NCI-H524 treated with DMSO at 0.1 percent for 48 hours (cell line): ENCODE measurements around the gene CCNK.

Source experiments
- DNase-seq: peaks from one replicate; lab custom pipeline; 2025; lab: John Stamatoyannopoulos, UW

Gene CCNK

DNA sequence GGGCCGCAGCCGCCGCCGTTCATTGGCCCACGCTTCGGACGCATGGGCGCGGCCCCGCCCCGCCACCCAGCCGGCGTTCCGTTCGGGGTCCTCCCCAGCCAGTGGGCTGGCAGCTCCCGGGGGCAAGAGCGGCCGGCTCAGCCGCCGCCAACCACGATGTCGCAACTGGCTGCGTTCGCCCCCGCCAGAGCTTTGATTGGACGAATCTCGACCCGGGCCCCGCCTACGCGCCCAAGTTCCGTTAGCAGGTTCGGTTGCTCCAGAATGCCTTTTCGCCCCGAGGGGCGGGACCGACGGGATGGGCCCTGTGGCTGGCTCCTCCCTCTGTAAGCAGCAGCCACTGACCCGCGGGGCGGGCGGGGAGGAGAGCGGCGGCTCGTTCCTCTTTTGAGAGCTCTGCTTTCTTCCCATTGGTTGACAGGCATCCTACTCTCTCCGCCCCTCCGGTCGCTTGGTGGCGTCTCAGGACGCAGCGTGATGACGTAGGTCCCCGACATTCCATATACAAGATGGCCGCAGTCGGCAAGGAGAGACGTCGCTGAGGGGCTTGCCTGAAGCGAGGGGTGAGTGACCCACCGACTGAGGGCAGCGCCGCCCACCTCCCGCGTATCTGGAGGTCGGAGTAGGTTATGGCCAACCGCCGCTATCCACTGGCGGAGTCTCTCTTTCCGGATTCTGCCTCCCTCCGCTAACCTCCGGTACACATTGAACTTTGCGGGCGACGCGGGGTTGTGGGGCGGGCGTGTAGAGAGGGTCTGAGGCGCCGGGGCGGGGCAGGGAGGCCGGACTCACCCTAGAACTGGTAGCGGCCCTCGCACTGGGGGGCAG, at the start of gene CCNK:
Gene CCNK (plus strand): TSS at position 493 of the 828 bp plus-strand sequence. CDS start 11,269 bp downstream, outside the sequence.
- peak; percentile 100 for DNase-seq

DNA sequence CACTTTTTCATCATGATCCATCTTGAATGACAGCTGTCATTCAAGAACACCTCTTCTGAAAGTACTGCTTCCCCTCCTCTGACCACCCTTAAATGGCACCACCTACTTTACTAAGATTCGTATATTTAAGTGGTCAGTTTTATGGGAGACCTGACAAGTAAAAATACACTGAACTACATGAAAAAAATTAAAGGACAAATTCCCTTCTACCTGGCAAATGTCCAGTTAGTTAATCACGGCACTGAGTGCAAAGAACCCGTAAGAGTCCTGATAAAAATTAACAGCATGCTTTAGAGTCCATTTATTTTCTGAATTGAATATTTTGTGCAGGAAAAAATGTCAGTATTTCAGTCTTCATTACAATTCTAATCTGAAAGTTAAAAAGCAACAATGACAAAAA, 49.2 kb upstream of the CCNK start:
- no peak for DNase-seq

DNA sequence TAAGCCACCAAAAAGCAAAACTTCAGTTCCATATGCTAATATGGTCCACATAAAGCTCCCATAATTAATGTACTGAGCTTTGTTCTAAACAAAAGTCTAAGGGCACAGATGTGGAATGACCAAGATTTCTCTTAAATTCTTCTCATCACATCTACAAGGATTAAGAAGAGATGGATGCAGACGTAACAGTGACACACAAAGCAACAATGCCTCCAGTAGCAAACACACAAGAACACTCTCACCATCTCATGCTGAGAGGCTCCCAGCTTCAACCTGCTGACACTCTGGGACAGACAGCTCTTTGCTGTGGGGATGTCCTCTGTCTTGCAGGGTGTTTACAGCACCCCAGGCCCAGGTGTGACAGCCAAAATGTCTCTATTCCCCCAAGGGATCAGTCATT, 48.7 kb upstream of the CCNK start:
- no peak for DNase-seq

DNA sequence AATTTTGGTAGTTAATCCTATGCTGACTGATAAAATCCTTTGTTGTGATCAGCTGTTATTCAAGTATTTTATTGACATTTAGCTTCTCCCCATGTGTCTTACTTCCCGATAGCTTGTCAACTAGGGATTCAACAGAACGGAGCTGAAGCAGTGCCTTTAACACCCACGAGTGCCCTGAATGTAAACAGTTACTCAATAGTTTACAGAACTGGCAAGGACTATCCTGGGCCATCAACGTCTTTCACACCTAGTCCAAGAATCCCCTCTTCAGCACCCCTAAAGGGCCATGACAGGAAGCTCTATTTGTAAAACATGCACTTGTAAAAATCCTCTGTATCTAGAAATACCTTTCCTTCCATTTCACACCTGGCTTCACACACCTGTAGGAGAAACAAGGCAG, 45.9 kb upstream of the CCNK start:
- DNase-seq: no peak

DNA sequence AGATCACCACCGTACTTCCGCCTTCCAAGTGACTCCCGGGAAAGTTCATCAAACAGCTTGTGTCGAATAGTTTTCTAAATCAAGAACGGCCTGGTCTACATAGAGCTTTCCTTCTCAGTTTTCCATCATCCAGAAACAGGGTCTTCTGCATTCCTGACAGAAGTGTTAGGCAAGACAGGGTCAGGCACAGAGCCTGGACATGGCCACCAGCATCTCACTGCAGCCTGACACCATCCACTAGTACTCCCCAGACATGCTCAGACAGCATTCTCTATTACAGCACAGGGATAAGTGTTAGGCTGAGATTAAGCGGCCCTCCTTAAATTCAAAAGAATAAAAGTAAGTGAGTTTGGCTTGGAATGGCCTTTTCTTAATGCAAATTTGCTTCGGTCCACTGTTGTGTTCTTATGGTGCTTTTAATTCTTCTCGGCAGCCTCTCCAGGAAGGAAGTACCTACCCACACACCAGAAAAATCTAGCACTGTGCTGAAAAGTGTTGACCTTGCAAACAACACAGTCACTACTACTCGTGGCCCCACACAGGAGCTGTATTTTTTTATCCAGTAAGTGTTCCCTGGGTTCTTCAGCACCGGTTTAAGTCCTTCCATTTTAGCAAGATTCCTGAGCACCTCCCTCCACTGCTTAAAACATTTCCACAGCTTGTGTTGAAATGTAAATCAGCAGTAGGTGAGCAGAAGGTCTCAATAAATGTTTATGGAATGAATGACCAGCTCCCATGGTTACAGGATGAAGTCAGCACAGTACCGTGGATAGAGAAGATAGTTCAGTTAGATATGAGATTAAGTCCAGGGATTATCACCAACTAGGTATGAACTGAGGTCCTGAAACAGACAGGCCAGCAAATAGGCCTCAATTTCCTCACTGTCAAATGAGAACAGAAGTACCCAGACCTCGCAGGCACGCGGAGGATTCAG, 44.7 kb upstream of the CCNK start:
- no peak for DNase-seq

DNA sequence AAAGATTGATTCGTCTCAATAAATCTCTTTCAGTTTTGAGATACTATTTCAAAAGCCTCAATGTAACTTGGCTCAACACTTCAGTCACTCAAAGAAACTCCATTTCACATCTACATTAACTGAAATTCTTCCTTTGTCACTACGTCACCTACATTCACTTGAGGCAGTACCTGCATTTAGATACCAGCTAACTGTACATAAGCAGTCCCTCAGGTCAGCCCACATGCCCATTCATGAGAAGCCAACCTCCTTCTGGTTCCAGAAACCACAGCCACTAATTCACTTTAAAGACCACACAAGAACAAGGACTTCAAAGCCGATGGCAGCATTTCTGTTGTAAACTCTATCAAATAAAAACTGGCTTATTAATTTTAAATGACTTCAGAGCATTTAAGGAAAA, 43.5 kb upstream of the CCNK start:
- no peak for DNase-seq

DNA sequence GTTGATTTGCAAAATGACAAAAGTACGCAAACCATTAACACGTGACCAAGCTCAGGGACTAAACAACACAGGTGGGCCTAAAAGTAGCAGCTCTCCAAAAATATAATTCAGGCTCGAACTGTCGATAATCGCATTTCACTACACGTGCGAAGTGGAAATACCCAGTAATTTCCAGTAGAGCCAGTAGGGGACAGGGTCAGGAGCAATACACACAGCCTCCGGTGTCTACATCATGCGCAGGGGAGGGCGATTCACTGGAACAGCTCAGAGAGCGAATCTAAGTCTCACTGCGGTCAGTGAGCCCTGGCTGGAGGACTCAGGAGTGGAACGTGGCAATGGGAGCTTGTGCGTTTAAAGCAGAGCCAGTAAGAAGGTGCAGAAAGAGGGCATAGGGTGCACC, 40.9 kb upstream of the CCNK start:
- DNase-seq: no peak

DNA sequence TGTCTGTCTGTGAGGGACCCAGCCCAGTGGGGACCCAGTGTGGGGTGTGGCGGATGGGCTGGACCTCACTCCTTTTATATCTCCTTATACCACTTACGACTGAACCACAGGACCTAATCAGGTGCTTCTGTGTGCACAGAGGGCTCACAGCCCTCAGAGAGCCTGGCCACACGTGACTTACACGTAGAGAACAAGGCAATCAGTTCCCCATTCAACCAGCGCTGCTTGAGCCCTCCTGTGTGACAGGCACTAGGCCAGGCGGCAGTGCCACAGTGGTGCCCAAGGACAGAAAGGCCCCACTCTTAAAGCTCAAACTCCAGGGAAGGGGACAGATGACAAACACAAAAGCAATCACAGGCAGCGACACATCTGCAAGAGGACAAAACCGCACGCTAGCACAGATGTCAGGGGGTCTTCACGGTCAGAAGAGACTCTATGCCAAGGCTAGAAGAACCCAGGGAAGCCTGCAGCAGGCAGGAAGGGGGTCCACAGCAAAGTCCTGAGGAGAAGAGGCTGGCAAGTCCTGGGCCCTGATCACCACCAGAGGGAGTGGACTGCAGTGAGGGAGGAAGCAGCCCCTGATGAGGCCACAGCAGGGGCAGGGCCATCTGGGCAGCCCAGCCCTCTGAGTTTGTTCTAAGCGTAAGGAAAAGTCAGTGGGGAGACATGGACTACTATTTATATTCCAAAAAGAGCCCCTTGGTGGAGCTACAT, 39.9 kb upstream of the CCNK start:
- DNase-seq: no peak

DNA sequence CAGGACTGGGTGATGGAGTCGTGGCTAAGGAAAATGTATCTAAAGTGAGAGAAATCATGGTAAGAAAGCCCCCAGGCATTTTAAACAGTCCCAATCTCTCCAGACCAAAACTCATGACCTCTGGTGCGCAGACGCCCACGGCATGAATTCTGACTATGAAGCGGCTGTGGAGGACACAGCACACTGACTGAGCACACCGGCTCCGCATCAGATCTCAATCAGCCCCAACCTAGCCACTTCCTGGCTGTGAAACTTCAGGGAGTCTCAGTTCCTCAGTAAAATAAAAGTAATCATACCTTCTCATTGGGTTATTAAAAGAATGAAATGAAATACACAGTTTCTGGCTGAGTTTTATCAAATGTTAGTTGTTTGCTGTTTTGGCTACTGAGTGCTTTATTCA, 39.3 kb upstream of the CCNK start:
- no peak for DNase-seq

DNA sequence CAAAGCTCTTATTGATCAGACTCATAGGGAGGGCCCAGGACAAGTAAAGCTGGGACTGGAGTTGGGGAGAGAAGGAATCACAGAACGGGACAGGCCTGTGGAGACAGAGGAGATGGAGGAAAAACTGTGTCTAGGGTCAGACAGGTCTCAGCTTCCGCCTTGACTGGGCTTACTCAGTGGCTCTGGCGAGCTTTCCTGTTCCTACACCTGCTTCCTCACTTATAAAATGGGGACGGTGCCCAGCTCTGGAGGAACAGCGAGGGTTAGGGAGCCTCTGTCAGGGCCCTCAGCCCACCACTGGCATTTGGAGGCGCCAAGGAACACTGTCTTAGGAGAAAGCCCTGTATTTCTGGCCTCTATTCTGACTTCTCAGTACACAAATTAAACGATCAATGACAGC, 35.3 kb upstream of the CCNK start:
- no peak for DNase-seq

DNA sequence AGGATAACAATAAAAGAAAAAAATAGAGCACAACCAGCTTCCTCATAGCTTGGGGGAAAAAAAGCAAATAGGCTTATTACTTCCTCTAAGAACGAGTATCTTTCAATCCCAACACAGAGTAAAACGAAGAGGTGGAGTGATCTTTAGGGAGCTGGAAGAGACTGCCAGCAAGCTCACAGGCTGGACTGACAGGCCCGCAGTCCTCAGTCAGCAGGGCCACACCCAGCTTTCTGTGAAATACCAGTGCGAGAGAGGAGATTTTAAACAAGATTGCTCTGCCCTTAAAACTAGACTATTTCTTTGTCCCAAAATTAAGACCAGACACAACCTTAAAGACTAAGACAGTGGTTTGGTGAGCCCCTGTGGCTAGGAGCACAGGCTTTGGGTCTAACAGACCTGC, 33.5 kb upstream of the CCNK start:
- no peak for DNase-seq

DNA sequence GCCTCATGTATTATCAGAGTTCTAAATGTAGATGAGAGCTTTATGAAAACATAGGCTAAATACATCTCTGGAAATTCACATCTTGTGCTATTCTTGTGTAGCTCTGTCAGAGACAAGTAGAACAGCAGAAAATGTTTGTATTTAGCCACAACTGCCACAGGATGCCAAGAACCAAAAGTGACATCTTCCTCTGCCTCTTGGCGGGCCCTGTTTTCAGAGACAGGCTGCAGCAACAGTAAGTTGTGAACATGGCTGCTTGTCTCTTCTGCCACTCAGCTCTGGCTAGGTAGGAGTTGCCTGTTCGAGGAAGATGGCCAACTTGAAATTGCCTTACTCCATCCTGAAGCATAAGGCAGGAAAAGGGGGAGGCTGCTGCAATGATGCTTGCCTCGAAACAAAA, 30.9 kb upstream of the CCNK start:
- no peak for DNase-seq

DNA sequence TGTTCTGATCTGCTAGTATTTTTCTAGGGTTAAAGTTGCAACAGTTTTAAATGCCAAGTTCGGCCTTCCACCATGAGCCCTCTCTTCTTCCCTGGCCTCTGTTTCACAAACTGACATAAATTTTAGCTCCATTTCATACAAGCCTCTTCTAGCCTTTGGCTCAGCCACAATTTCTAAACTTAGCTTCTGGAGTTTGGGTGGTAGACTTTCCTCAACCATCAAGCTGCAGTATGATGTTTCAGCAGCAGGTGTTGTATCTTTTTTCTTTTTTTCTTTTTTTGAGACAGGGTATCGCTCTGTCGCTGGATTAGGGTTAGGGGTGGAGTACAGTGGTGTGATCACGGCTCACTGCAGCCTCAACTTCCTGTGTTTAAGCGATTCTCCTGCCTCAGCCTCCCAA, 30.0 kb upstream of the CCNK start:
- no peak for DNase-seq

DNA sequence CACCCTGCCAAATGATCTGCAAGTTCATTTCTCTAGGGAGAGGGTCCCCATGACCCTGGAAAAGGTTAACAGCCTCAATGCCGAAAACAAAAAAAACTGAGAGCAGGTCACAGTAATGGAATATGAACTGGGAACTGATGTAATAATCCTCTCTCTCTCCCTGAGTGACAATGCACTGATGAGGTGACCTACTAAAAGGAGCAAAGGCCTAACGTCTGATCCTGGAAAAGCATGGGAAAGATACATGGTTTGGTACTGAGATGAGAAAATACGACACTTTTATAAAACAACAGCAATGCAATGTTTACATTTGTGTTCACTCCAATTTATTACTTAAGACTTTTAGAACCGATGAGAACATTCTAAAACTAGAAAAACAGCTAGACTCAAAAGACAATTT, 28.2 kb upstream of the CCNK start:
- no peak for DNase-seq

DNA sequence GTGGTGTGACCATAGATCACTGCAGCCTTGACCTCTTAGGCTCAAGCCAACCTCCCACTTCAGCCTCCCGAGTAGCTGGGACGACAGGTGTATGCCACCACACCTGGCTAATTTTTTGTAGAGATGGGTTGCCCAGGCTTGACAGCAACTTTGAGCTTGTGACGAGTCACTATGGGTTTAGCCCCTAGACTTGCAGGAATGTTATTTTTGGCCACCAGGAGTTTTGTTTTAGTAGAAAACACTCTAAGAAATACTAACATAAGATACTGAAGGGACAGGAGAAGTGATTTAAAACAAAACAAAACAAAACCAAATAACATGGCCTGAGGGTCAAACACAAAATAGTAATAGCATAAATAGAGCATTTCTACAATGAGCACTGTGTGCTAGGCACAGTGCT, 27.0 kb upstream of the CCNK start:
- no peak for DNase-seq

DNA sequence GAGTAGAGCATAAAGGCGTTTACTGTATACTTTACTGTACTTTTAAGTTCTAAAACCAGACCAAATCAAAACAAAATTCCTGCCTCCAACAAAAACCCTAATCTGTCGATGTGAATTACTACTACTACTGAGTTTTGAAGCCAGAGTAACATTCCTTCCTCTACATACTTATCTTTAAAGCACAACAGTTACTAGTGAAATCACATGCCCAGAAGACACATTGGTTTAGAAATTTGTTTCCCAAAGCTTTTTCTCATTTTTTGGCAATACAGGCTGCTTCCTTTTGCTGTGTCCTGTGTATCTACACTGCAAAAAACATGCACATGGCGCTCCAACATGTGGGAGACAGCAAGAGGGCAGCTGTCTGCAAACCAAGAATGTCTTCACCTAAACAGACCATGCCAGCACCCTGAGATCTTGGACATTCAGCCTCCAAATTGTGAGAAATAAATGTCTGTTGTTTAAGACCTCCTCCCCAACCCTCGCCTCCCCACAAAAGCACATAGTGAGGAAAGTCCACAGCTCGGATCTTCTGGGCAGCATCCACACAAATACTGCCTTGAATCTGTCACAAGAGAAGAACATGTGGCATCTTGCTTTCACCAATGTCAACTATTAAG, 21.6 kb upstream of the CCNK start:
- DNase-seq: no peak

DNA sequence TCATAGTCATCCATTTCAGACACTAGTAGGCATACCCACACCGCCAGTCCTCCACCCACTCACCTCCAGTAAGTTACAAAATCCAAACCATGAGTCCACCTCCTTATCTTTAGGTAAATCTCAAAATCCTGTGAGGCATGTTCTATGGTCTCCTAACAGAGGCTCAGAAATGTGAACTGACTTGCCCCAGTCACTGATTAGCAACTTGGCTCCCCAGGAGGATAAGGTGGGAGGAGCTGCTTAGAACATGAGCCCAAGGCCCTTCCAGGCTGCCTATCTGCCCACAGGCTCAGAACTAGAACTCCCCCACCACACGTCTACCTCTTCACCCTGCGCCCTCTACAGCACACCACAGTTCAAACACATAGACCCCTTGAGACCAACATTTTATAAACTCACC, 20.4 kb upstream of the CCNK start:
- no peak for DNase-seq

DNA sequence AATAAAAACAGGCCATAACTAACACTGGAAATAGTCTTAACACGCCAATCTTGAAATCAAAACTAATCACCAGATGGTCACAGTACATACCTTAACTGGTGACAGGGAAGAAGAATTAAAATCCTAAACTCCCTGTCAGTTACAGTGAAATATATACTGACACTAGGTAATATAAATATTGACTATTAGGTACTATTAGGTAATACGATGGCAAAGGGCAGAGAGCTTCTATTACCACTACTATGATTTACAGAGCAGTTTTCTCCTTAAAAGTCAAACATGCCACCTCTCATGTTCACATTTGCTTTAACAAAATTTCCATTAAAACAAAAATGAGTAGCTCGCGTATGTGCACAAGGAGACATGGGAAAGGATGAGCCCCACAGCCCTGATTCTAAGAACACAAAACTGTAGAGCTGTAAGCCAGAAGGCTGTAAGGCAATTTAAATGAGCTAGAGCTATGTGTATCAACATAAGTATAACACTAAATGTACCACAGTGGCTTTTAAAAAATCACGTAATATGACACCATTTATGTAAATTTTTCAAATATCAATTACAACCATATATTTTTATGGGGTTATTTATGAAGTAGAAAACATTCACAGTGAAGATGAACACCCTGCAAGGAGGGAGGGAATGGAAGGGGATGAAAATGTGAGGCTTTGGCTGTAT, 19.7 kb upstream of the CCNK start:
- DNase-seq: no peak

DNA sequence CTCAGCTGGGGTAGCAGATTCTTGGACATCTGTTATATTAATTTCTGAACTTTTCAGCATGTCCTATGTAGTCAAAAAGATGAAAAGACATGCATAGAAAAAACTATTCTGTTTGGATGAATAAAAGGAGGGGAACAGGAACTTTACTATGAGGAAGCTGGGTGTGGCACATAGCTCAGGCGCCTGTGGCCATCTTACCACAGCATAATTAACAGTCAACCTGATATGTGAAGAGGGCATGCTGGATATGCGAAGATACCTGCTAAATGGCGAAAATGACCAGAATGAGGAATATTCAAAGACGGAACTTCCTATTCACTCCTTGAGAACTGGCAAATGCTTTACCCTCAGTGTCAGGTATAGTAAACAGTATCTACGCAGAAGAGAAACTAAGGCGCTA, 19.0 kb upstream of the CCNK start:
- DNase-seq: no peak

DNA sequence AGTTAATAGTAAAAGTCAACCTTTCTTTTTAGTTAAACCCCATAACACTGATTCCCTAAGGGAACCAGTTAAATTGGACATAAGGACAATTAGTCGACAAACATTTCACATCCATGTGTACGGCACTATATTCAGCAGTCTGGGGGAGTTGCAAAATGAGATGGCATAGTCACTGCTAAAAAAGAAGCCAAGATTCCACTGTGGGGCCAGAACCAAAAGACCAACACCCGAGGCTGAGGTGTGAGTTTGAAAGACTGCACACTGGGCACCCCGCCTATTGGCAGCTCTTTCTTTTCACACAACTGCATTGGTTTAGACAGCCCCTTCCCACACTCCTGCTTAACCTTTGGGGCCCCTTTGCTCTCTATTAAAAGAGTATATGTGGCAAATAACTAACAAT, 17.2 kb upstream of the CCNK start:
- no peak for DNase-seq

DNA sequence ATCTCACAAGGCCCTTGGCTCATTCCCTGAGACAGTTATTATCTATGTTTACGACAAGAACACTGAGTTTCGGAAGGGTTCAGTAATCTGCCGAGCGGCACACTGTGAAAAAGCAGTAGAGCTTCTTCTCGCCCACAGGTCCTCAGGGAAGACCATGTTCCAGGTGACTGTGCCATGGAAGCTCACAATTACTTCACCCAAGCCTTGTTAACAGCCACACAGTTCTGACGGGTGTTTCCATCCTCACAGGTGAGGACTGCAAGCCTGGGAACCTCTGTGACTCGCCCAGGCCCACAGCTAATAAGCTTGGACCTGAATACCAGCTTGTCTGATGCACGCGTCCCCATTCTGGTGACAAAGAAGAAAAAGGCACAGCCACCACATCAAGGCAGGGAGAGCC, 15.9 kb upstream of the CCNK start:
- DNase-seq: no peak

DNA sequence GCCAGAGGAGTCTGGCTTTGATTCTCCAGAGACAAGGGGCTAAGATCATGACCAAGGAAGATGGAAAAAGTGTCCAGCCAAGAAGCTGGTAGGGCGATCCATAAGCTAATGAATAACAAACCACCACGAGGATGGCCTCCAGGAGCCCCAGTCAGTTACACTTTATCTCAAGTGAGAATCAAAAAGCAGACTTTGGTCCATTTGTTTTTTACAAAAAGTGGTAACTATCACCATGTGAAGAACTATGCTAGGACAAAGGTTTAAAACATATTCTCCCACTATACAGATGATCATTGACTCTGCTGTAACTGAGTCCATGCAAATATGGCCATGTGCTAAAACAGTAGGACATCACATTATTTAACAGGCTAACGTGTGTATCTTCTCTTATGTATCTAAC, 14.5 kb upstream of the CCNK start:
- DNase-seq: no peak
